Adipose tissue (tissue), 3 donors: ENCODE data around the gene FLVCR1. TPM values are rescaled to one million over a fixed set of nuclear protein-coding genes. Genes with fewer than 3 reads are reported as not detected.

Experiments
- H3K27ac ChIP-seq: one replicate; pipeline ENCODE4 v1.5.1; 2013; ENCODE audit warnings: low read depth, low read length
- WGBS, 3 donors: extraction: QIAGEN DNeasy Blood & Tissue Kit; methylation state at CpG; one replicate each; pipeline ENCODE4 v1.1.7; 2013; 5-methylcytosine and 5-hydroxymethylcytosine counted together
- polyA plus RNA-seq, 3 donors: library from polyadenylated mRNA; stranded (reverse); fragments of 200-250 nt; gene quantifications; one replicate each; pipeline ENCODE4 v1.2.3, GENCODE V29; 2013
- donor health status: healthy with polysubstance abuse.
- donor health status: Bipolar disorder and iron deficiency.
- donor health status: healthy.

FLVCR1 gene
- polyA plus RNA-seq, 3 donors = 1.3 to 1.6 (median 1.6) TPM

- 88 to 95% (median 90%) methylated on average over 7 of the region's 7 CpGs for WGBS, 3 donors
- H3K27ac ChIP-seq = no peak overlapping the region
Observed at GRCh38 chr1:212935387-212935981, 77.4 kb downstream of the FLVCR1 start.

GRCh38 chr1:212937034-212937433 lies 79.0 kb downstream of the FLVCR1 start:
- H3K27ac ChIP-seq = no peak overlapping the region
- WGBS, 3 donors = 91 to 96% (median 96%) methylated on average over 3 of the region's 3 CpGs

- H3K27ac ChIP-seq = no peak overlapping the region
- WGBS, 3 donors = 87 to 96% (median 95%) methylated on average over 6 of the region's 6 CpGs
Observed at GRCh38 chr1:212938846-212939245, 80.8 kb downstream of the FLVCR1 start.

- H3K27ac ChIP-seq = no peak overlapping the region
- WGBS, 3 donors = 84 to 93% (median 85%) methylated on average over 1 of the region's 1 CpG
Observed at GRCh38 chr1:212941452-212941851, 83.4 kb downstream of the FLVCR1 start.

GRCh38 chr1:212942679-212943392 lies 84.8 kb downstream of the FLVCR1 start:
- H3K27ac ChIP-seq = no peak overlapping the region
- WGBS, 3 donors = 79 to 91% (median 89%) methylated on average over 6 of the region's 6 CpGs

- WGBS, 3 donors = 71 to 83% (median 76%) methylated on average over 4 of the region's 4 CpGs
- H3K27ac ChIP-seq = no peak overlapping the region
Observed at GRCh38 chr1:212943393-212943710, 85.3 kb downstream of the FLVCR1 start.

GRCh38 chr1:212944229-212944901 lies 86.3 kb downstream of the FLVCR1 start:
- H3K27ac ChIP-seq = no peak overlapping the region
- WGBS, 3 donors = 77 to 83% (median 81%) methylated on average over 6 of the region's 6 CpGs

GRCh38 chr1:212945056-212945455 lies 87.0 kb downstream of the FLVCR1 start:
- WGBS, 3 donors = 81 to 85% (median 85%) methylated on average over 2 of the region's 2 CpGs
- no peak overlapping the region for H3K27ac ChIP-seq

GRCh38 chr1:212945463-212946160 lies 87.5 kb downstream of the FLVCR1 start:
- no peak overlapping the region for H3K27ac ChIP-seq
- 84 to 92% (median 92%) methylated on average over 4 of the region's 4 CpGs for WGBS, 3 donors

- no peak overlapping the region for H3K27ac ChIP-seq
Observed at GRCh38 chr1:212946872-212947271, 88.8 kb downstream of the FLVCR1 start.

Other genes starting within 250 kb of the FLVCR1 start
- gene ATF3, start 249.5 kb upstream of the FLVCR1 start, polyA plus RNA-seq = 100 to 1,000 TPM in 1 of 3 donors, 10 to 100 TPM in 2; 25.5 to 267 (median 76.5) TPM
- 1 to 10 TPM in 2 of 3 donors, under 1 TPM in 1; 0.85 to 8.8 (median 8.8) TPM for gene BATF3, start 158.4 kb upstream of the FLVCR1 start, polyA plus RNA-seq
- 10 to 100 TPM in 2 of 3 donors, 1 to 10 TPM in 1; 8.4 to 21.1 (median 20.7) TPM for gene NSL1, start 66.5 kb upstream of the FLVCR1 start, polyA plus RNA-seq
- 10 to 100 TPM in 2 of 3 donors, 1 to 10 TPM in 1; 7.8 to 16.3 (median 14.8) TPM for gene TATDN3, start 66.4 kb upstream of the FLVCR1 start, polyA plus RNA-seq
- not detected for gene SPATA45, start 10.6 kb upstream of the FLVCR1 start, polyA plus RNA-seq
- gene VASH2, start 92.3 kb downstream of the FLVCR1 start, polyA plus RNA-seq = 1 to 10 TPM in 1 of 3 donors, under 1 TPM in 2; 0.07 to 5.2 (median 0.94) TPM
- 10 to 100 TPM in 2 of 3 donors, 1 to 10 TPM in 1; 7.5 to 18.6 (median 11.2) TPM for gene ANGEL2, start 157.6 kb downstream of the FLVCR1 start, polyA plus RNA-seq
- 1 to 10 TPM; 3.8 to 6.6 (median 6.2) TPM for gene RPS6KC1, start 193.0 kb downstream of the FLVCR1 start, polyA plus RNA-seq